ENCODE results near the gene SLC27A3.
A peak's percentile ranks its signal among the peaks of the same experiment; 100 is the strongest.

SLC27A3 gene, protein sequence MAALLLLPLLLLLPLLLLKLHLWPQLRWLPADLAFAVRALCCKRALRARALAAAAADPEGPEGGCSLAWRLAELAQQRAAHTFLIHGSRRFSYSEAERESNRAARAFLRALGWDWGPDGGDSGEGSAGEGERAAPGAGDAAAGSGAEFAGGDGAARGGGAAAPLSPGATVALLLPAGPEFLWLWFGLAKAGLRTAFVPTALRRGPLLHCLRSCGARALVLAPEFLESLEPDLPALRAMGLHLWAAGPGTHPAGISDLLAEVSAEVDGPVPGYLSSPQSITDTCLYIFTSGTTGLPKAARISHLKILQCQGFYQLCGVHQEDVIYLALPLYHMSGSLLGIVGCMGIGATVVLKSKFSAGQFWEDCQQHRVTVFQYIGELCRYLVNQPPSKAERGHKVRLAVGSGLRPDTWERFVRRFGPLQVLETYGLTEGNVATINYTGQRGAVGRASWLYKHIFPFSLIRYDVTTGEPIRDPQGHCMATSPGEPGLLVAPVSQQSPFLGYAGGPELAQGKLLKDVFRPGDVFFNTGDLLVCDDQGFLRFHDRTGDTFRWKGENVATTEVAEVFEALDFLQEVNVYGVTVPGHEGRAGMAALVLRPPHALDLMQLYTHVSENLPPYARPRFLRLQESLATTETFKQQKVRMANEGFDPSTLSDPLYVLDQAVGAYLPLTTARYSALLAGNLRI

GRCh38 chr1:153774780-153775457, at the start of gene SLC27A3:
Gene SLC27A3, plus strand, starts transcription at chr1:153775407. Its CDS starts 91 bp downstream, at chr1:153775498.
- TF ChIP-seq, protein P1, sequence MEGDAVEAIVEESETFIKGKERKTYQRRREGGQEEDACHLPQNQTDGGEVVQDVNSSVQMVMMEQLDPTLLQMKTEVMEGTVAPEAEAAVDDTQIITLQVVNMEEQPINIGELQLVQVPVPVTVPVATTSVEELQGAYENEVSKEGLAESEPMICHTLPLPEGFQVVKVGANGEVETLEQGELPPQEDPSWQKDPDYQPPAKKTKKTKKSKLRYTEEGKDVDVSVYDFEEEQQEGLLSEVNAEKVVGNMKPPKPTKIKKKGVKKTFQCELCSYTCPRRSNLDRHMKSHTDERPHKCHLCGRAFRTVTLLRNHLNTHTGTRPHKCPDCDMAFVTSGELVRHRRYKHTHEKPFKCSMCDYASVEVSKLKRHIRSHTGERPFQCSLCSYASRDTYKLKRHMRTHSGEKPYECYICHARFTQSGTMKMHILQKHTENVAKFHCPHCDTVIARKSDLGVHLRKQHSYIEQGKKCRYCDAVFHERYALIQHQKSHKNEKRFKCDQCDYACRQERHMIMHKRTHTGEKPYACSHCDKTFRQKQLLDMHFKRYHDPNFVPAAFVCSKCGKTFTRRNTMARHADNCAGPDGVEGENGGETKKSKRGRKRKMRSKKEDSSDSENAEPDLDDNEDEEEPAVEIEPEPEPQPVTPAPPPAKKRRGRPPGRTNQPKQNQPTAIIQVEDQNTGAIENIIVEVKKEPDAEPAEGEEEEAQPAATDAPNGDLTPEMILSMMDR (conservative IDR thresholded peaks at IDR 0.05; ENCODE audit: control insufficient read depth, insufficient read depth, low read depth, low read length): no peak
- DNase-seq (ENCODE audit: low read depth): peak; percentile 64
- peak within 1 kb of the TSS; percentile 65 for H3K4me3 ChIP-seq (ENCODE audit: control insufficient read depth, low read depth, low read length)

GRCh38 chr1:153727463-153728304, 47.5 kb upstream of the SLC27A3 start, which contains the start of gene INTS3:
Gene INTS3, plus strand, starts transcription at chr1:153728050. Its CDS starts 585 bp downstream, at chr1:153728635.
- H3K4me3 ChIP-seq (ENCODE audit: control insufficient read depth, low read depth, low read length): peak within 1 kb of the TSS; percentile 87
- TF ChIP-seq, protein P1 (conservative IDR thresholded peaks at IDR 0.05; ENCODE audit: control insufficient read depth, insufficient read depth, low read depth, low read length): no peak
- peak; percentile 100 for DNase-seq (ENCODE audit: low read depth)

DNA sequence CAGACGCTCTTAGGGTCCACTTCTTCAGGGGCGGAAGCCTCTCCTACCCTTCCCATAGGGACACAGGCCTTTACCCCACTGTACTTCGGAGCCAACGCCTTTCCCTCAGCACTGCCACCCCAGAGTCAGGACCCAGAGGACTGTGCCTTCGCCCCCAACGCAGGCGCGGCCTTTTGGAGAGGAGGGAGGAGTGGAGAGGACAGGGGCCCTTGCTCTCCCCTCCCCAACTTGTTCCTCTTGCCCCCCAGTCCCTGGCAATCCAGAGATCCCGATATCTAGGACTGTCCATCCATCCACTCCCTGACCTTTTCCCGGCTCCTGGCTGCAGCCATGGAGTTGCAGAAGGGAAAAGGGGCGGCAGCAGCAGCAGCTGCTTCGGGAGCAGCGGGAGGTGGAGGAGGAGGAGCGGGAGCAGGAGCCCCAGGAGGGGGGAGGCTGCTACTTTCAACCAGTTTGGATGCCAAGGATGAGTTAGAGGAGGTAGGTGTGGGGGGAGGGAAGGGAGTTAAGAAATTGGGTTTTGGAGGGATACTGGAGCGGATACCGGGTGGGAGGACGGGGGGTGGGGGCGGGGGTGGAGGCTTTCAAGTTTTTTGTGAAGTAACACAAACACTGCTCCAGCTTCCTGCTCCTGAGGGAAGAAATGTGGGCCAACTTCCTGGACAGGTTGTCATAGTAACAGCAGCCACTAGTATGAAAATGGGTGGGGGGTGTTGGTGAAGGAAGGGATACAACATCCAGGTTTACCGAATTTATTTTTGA, 46.7 kb upstream of the SLC27A3 start:
- peak; percentile 68 for DNase-seq (ENCODE audit: low read depth)
- H3K4me3 ChIP-seq (ENCODE audit: control insufficient read depth, low read depth, low read length): peak overlapping the region; percentile 87
- TF ChIP-seq, protein P1 (conservative IDR thresholded peaks at IDR 0.05; ENCODE audit: control insufficient read depth, insufficient read depth, low read depth, low read length): no peak

DNA sequence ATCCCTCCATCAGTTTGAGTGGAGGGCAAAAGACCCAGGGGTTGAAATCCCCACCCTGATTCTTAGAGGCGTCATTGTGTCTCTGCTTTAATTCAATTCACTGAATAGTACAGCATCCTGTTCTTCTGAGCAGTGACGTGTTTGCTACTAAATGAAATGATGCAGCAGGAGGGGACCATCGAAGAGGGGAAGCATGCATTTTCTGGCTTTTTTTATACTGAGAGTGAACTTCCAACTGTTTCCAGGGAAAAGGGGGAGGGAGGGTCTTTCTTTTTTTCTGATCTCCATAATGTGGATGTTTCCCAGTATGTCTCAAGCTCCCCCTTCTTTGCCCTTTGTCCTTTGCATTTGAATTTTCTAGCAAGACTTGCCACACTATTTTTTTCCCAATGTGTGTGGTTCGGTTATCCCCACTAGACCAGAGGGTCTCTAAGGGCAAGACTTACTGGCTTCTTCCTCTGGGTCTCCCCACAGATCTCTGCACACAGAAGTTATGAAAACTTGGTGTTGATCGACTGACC, 44.7 kb upstream of the SLC27A3 start:
- no peak overlapping the region for H3K4me3 ChIP-seq (ENCODE audit: control insufficient read depth, low read depth, low read length)

DNA sequence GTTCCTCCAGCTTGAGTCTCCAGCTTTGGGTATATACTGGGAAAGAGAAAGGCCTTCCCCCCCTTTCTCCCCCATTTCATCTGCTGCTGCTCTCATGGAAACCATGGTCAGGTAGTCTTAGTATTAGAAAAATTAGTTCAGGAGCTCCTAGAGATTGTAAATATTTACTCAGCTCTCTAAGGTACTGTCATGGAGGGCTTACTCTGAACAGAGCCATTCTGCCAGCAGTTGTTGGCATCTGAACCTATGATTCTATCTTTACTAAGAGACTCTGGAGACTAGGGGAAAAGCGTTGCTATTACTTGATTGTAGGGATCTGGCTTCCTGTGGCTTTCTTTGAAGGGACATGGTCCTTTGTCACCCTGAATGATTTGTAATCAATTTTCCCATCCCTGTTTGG, 41.2 kb upstream of the SLC27A3 start:
- TF ChIP-seq, protein P1 (conservative IDR thresholded peaks at IDR 0.05; ENCODE audit: control insufficient read depth, insufficient read depth, low read depth, low read length): no peak
- DNase-seq (ENCODE audit: low read depth): peak; percentile 28
- H3K4me3 ChIP-seq (ENCODE audit: control insufficient read depth, low read depth, low read length): no peak overlapping the region

More for the DNA sequence above, 44.7 kb upstream of the SLC27A3 start:
- DNase-seq (ENCODE audit: low read depth): no peak
- TF ChIP-seq, protein P1 (conservative IDR thresholded peaks at IDR 0.05; ENCODE audit: control insufficient read depth, insufficient read depth, low read depth, low read length): no peak
